ENCODE measurements around the gene PMM2.

PMM2 gene

GRCh38 chr16:8853611-8854010 lies 56.0 kb downstream of the PMM2 start:
- no peak for DNase-seq

DNA sequence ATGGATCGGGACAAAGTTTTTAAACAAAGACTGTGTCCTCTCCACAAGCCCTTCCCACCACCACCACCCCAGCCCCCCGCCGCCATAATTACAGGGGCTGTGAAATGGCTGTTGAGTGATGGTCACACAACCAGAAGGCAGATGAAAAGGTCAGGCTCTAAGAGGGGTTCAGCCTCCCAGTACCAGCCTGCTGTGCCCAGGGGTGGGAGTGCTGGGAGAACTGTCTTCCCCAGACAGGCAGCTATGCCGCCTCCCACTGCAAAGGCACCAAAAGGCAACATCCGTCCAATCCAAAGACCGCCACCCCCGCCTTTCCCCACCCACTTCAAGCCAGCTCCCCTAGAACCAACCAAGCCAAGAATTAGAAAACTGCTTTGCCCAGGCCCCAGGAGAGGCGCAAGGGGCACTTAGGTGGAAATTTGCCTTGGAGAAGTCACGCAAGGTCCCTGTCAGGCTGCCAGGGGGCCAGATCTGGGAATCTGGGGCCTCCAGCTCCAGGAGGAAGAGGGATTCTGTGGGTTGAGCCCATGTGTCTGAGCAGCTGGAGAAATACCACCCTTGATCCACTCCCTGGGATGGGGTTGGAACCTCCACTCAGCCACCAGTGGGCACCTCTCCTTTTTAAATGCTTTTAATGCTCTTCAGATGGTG lies 56.8 kb downstream of the PMM2 start:
- DNase-seq = no peak

- DNase-seq = no peak
Observed at GRCh38 chr16:8855051-8855786, 57.6 kb downstream of the PMM2 start.

DNA sequence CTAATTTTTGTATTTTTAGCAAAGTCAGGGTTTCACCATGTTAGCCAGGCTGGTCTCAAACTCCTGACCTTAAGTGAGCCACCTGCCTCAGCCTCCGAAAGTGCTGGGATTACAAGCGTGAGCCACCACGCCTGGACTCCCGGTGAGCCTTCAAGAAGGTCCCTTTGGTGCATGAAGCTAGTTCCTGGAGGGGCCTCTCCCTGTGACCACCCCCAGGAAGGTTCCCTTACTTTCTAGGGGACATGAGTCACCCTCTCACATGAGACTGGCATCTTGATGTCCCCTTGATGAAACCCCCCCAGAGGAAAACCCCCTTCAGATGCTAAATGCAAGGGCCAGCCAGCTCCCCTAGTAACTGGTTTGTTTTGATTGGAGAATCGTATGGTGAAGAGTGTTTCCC lies 58.3 kb downstream of the PMM2 start:
- DNase-seq = no peak

- DNase-seq = no peak
Observed at GRCh38 chr16:8858994-8859912, 61.6 kb downstream of the PMM2 start.

DNA sequence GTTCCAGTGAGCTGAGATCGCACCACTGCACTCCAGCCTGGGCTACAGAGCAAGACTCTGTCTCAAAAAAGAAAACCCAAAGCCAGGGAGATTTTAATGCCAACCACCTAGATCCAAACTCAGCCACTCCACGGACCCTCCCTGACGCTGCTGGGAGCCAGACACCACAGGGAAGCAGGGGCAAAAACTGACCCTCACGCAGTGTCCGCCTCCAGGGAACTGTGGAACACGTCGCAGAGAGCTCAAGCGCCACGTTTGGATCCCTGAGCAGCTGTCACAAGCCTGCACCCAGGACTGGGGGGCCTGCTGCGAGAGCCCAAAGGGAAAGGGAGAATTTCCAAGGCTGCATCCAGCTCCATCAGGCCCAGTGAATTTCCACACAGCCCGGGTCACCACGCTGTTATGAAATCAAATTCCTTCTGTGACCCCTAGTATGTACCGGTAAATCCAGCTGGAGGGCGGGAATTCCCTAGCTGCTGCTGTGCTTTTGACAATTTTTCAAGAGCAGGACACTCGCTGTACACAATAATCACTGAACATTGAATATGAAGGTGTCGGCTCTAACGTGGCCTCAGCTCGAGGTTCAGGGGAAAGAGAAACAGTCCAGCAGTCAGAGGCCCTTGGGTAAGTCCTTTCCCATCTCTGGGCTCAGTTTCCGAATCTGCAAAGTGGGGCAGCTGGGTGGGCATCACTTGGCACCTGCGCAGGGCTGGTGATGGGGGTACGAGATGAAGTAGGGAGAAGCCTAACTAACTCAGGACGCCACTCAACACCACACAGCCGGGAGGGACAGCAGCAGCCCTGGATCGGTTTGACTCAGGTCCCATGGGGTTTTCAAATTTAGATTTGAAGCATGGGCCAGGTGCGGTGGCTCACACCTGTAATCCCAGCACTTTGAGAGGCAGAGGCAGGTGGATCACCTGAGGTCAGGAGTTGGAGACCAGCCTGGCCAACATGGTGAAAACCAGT lies 62.6 kb downstream of the PMM2 start:
- no peak for DNase-seq

- no peak for DNase-seq
Observed at GRCh38 chr16:8861563-8862308, 64.1 kb downstream of the PMM2 start.

GRCh38 chr16:8862309-8863130 lies 64.9 kb downstream of the PMM2 start:
- no peak for DNase-seq

DNA sequence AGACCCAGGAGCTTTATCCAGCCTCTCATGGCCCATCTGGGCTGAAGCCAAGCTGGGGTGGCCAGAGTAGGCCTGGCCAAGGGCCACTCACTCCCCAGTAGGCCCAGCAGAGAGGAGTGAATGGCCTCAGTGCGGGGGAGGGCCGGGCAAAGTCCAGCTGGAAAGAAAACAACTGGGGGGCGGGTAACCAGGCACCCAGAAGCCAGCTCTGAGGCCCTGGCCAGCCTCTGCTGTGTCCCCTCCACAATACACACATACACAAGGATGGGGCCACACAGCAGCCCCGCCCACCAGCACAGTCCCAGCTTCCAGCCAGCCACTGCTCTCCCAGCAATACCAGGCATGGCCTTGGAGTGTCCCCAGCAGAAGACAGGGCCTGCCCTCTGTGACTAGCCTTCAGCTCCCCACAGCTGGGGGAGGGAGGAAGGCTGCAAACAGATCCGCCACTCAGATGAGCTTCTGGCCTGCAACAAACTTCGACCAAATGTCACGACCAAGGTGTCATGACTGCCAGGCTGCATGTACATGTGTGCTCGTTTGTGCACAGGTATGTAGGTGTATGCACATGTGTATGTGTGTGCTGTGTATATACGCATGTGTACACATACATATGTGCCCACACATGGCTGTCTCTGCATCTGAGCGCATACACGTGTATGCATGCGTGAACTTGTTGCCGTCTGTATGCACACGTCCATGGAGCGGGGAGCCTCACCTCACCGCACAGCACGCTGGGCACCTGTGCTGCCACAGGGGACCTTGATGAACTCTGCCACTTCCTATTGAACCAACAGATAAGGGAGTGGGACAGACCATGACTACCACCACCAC lies 66.2 kb downstream of the PMM2 start:
- no peak for DNase-seq

DNA sequence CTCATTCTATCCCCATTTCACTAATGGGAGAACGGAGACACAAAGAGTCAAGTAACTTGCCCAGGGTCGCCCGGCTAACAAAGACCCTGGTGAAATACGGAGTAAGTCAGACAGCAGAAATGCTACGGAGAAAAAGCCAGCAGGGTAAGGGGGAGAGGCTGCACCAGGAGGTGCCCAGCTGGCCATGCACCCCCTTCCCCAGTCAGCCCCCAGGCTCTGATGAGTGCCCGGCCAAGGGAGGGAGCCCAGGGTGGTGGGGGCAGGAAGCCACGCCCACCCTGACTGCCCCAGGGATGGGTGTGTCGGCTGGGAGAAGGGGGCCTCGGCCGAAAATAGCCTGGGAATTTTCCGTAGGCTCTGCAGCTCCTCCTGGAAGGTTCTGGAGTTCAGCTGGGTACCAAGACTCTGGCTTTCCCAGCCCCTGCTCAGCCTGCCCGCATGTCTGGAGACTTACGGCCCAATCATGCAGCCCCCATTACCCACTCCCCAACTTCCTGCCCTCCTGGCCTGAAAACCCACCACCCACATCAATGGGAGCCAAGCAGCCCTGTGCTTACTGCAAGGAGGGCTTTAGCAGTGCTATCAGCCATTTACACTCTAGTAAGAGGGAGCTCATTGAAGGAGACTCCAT lies 67.0 kb downstream of the PMM2 start:
- no peak for DNase-seq

- no peak for DNase-seq
Observed at GRCh38 chr16:8865145-8865882, 67.7 kb downstream of the PMM2 start.

DNA sequence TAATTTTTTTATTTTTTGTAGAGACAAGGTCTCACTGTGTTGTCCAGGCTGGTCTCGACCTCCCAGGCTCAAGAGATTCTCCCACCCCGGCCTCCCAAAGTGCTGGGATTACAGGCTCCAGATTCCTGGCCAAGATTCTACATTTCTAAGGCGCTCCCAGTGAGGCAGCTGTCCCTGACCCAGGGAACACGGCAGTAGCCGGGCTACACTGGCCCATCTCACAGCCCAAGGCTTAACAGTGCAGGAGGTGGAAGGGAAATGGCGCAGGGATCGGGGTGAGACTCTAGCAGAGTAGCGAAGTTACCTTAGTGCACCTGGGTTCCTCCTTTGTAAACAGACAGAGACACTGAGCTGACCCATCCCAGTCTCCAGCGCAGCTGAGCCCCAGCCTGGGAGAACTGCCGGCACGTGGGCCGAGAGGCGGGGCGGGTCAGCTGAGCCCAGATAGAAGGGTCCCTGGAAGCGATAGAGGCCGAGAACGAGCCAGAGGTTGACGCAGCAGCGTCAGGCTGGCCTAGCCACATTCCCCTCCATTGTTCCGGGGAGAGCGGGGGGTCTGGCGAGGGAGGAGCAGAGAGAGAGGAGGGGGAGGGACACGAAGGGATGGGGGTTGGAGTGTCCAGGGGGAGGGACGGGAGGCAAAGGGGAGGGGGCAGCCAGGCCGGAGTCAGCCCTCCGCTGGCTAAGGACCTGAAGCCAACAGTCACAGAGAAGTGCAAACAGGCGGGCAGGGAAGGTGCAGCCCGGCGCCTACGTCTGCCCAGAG lies 68.7 kb downstream of the PMM2 start:
- DNase-seq = no peak

DNA sequence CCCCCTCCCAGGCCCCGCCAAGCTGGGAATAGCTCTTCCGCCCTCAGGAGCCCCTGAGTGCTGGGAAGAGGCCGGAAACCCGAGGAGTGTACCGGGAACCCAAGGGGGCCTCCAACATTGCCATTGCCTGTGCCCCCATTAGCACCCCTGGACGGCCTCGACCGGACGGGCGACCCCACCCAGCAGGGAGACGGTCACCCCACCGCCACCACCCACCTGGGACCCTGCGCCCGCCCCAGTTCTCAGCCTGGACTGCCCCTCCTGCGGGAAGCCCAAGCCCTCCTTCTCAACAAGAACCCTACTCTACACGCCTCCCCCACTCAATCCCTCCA lies 69.2 kb downstream of the PMM2 start:
- no peak for DNase-seq

DNA sequence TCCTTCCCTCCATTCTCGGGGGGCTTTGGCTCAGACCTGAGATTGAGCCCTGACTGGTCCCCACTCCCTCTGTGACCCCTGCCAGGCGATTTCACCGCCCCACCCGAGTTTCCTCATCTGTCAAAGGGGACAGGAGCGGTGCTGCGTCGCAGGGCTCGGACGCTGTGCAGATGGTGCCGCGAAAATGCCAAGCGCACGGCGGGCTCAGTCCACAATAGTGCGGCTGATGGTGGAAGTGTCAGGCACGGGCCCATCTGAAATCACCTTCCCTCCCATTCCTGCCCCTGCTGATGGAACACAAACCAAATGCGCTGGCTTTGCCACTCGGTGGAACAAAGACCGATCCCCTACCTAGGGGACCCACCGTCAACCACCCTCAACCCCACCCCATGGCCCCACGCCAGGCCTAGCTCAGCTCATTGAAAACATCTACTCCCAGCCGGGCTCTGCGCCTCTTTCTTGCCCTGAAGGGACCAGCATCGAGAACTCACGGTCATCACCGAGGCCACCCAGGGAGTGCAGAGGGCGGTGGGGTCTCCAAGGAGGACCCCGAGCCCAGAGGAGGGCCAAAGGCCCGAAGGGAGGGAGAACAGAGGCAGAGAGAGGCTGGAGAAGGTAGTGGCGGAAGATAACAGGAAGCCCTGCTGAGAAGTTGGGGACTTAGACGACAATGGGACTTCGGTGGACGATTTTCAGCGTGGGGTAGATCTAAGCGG lies 69.7 kb downstream of the PMM2 start:
- DNase-seq = no peak

- DNase-seq = peak; percentile 21
Observed at GRCh38 chr16:8867932-8868415, 70.3 kb downstream of the PMM2 start.

DNA sequence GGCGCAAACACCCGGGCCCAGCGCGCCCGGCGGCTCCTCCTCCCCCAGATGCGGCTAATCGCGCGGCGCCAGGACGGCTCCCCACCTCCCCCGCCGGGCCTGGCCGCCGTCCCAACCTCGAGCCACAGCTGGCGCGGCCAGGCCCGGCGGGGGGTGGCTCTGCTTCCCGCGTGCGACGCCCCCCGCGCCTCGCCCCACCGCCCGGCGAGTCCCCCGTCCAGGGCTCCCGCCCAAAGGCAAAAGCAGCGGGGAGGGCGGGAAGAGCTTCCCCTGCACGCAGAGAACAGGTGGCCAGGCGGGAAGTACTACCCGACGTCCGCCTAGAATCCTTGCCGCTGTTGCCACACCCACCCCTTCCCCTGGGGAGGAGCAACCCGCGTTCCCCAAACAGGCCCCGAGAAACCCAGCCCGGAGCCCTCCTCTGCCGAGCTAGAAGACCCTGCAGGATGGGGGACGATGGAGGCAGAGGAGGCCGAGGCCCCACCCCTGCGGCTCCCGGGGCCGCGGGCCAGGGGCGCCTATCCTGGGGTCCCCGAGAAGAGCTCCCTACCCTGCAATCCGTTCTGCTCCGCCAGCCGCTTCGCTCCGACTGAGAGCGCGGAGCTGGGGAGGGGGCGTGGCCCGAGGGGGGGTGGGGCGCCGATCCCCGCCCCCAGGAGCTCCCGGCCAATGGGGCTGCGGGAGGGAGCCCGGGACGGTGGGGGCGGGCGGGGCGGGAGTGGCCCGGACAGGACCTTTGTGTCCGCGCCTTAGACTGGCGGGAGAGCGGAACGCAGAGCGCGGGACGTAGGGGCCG lies 71.0 kb downstream of the PMM2 start, which contains the start of gene CARHSP1:
CARHSP1 (minus strand) TSS at position 591 of the 796 bp plus-strand sequence. CDS start 9,678 bp downstream, outside the sequence.
- peak; percentile 84 for DNase-seq
